ENCODE results near the gene SCP2.
"Not testable (repeated sequence)": the region's sequence is repeated elsewhere in the genome, so short reads cannot be mapped to it uniquely, and the experiment has no call there.

SCP2 gene

DNA sequence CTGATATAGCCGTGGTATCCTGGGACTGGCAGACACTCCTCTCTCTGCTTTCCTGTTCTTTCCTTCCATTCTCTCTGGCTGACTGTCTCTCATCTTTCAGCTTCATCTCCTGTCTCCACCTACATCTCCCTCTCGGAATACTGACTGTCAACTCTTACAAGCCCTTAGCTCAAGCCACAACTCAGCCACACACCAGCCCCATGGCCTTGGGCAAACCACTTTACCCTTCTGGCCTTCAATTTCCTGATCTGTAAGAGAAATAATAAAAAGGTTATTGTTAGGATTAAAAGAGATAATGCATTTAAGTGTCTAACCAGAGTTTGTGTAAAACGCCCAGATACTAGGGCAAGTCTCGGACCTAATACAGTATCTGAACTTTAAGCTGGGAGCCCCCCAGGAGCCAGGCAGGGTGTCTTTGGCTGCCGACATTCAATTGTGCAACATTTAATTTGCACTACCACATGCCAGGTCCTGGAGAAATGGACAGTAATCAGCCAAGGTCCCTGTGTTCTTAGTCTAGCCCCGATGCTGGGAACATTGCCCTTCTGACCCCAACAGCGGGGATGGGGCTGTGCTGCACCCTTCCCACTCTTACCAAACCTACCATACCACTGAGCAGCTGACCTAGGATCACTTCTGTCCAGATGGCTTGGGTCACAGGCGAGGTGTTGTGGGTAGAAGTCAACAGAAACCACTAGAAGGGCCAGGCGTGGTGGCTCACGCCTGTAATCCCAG is 10.7 kb upstream of the SCP2 start:
- no peak for DNase-seq (ENCODE audit: low spot score)

DNA sequence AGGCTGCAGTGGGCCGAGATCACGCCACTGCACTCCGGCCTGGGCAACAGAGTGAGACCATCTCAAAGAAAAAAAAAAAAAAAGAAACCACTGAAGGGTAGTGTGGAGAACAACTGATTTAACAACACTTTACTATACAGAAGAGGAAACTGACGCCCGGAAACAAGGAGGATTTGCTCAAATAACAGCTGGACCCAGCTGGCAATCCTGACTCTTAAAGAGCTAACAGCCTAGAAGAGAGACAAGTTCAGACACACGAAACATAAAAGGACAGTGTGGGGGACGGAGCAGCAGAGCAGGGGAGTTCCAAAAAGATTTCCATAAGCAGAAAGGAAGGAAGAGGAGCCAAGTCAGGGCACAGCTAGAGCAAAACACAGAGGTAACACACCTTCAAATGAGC is 9.9 kb upstream of the SCP2 start:
- DNase-seq (ENCODE audit: low spot score) = no peak

DNA sequence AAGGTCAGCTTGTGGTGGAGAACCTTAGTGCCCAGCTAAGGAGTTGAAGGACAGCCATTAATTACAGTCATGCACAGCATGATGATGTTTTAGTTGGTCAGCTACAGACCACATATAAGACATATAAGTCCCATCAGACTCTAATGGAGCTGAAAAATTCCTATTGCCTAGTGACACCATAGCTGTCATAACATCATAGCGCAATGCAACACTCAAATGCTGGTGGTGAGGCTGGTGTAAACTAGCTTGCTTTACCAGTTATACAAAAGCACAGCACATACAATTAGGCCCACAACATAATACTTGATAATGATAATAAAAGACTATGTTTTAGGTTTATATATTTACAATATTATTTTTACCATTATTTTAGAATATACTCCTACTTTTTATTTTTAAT is 9.5 kb upstream of the SCP2 start:
- no peak for DNase-seq (ENCODE audit: low spot score)

DNA sequence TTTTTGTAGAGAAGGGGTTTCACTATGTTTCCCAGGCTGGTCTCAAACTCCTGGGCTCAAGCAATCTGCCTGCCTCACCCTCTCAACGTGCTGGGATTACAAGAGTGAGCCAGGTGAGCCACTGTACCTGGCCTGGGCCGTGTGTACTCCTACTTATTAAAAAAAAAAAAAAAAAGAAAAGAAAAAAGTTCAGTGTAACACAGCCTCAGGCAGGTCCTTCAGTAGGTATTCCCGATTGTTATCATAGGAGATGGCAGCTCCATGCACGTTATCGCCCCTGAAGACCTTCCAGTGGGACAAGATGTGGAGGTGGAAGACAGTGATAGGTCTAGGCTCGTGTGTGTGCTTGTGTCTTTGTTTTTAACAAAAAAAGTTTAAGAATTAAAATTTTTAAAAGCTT is 8.9 kb upstream of the SCP2 start:
- DNase-seq (ENCODE audit: low spot score) = no peak

DNA sequence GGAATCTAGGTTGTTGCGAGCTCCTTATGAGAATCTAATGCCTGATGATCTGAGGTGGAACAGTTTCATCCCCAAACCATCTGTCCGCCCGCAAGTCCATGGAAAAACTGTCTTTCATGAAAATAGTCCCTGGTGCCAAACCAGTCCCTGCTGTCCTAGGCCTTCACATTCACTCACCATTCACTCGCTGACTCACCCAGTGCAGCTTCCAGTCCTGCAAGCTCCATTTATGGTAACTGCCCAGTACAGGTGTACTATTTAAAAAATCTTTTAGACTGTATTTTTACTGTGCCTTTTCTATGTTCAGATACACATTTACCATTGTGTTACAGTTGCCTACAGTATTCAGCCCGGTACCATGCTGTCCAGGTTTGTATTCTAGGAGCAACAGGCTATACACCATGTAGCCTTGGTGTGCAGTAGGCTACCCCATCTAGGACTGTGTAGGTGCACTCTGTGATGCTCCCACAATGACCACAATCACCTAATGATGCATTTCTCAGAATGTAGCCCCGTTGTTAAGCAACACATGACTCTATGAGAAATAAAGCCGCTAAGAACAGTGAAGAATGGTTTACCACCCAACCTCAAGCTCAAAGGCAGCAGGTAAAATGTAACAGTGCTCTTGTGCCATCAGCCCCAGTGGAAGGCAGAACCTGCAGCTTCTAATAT is 7.9 kb upstream of the SCP2 start:
- DNase-seq (ENCODE audit: low spot score) = peak; percentile 13

- no peak for DNase-seq (ENCODE audit: low spot score)
Measured at GRCh38 chr1:52919723-52920483, 7.2 kb upstream of the SCP2 start.

DNA sequence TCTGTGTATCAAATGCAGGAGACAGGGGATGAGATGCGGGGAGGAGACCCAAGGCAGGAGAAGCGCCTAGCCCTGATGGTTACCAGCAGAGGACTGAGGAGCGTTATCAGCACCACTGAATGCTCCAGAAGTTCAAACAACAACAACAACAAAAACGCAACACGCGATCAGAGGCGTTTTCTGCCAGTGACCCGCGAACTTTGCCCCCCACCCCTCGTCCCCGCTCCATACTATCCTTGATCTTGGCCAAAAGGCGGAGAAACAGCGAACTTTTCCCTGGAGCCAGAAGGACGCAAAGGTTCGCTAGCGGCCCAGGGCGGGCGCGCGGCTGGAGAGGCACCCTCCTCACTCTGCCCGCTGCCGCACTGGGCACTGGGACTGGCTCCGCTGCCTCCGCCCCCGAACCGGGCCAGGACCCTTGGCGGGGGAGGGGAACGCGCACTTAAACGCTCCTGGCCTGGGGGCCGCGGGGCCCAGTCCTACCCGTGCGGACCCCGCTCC is 6.2 kb upstream of the SCP2 start:
- no peak for DNase-seq (ENCODE audit: low spot score)

- DNase-seq (ENCODE audit: low spot score) = no peak
Measured at GRCh38 chr1:52925571-52926005, 1.5 kb upstream of the SCP2 start.

DNA sequence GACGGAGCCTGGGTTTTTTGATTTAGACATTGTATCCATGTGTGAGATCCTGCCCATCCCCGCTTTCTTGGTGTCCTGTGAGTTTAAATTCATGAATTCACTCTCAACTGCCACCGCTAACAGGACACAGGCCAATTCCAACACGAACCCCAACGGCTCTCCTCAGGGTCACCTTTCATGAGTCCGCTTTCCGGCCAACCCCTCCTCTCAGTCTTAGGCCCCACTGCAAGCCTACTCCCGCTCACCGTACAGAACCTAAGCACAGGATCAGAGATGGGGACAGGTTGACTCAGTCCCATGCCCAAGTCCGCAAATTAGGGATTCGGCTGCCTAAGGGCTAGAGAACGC is 238 bp upstream of the SCP2 start:
- DNase-seq (ENCODE audit: low spot score) = no peak

GRCh38 chr1:52928015-52928404 is 934 bp downstream of the SCP2 start:
- no peak for DNase-seq (ENCODE audit: low spot score)

GRCh38 chr1:52929019-52929418 is 1.9 kb downstream of the SCP2 start:
- DNase-seq (ENCODE audit: low spot score) = no peak

GRCh38 chr1:52937433-52938182 is 10.5 kb downstream of the SCP2 start:
- DNase-seq (ENCODE audit: low spot score) = no peak

- DNase-seq (ENCODE audit: low spot score) = no peak
Measured at GRCh38 chr1:52938183-52938451, 11.0 kb downstream of the SCP2 start.

DNA sequence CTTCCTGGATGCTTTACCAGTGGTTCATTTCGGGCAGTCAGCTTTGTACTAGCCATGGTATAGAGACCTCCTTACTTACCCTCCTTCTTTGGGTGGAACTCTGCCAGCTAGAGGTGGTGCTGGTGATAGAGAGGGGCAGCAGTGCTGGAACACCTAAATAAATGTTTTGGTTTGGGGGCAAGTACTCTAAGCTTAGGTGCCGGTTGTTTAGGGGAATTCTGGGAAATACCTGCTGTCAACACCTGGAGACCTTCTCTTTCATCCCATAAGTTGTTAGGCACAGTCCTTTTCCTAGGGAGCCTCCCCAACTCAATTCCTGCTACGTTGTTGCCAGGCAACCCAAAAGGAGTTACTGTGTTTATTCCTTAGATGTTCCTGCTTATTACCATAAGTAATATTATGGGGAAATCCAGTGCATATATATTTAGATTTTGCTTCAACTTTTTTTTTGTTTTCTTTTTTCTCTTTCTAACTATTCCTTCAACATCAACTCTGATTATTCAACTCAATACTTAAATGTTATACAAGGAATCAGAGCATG is 16.9 kb downstream of the SCP2 start:
- DNase-seq (ENCODE audit: low spot score) = no peak

- DNase-seq (ENCODE audit: low spot score) = no peak
Measured at GRCh38 chr1:52944566-52944965, 17.5 kb downstream of the SCP2 start.

GRCh38 chr1:52947490-52947889 is 20.4 kb downstream of the SCP2 start:
- DNase-seq (ENCODE audit: low spot score) = no peak

GRCh38 chr1:52949602-52950001 is 22.5 kb downstream of the SCP2 start:
- not testable (repeated sequence) for DNase-seq (ENCODE audit: low spot score)

DNA sequence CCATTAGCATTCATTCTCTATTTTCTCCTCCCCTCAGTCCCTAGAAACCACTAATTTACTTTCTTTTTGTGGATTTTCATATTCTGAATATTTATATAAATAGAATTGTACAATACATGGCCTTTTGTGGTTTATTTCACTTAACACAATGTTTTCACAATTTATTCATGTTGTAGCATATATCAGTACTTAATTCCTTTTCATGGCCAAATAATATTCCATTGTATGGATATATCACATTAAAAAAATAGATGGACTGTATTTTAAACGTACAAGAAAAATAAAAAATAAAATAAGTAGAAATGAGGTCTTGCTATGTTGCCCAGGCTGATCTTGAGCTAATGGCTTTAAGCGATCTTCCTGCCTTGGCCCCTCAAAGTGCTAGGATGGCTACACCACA is 25.0 kb downstream of the SCP2 start:
- no peak for DNase-seq (ENCODE audit: low spot score)

DNA sequence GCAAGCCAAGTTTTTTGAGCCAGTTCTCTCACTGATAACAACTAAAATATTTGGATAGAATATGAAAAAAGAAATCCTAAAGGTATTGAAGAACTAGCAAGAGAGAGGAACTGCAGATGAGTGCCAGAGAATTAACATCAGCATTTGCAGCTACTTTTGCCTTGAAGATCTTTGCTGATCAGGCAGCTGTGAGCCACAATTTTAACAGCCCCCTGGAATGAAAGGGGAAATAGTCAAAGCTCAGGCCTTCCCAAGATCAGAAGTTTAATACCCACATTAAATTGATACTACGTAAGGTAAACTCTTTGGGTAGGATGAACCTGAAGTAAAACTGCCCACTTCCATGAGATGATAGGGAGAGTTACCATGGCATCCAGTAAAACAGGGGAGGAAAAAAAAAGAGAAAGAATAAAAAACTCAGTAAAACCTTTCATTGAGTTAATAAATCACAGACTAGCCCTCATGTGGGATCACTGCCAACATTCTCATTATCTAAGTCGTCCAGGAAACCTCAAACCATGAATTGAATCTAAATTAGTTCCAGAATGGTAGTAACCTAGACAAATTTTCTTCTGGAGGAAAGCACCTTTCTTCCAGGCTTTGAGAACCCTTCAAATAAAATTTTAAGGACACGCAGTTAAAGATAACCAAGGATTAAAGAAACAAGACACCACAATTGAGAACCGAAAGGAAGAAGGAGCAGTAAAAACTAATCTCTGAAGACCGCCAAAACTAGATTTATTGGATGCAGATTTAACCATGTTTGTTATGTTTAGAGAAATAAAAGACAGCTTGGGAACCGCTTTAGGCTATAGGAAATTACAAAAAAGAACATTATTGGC is 28.3 kb downstream of the SCP2 start:
- DNase-seq (ENCODE audit: low spot score) = no peak

DNA sequence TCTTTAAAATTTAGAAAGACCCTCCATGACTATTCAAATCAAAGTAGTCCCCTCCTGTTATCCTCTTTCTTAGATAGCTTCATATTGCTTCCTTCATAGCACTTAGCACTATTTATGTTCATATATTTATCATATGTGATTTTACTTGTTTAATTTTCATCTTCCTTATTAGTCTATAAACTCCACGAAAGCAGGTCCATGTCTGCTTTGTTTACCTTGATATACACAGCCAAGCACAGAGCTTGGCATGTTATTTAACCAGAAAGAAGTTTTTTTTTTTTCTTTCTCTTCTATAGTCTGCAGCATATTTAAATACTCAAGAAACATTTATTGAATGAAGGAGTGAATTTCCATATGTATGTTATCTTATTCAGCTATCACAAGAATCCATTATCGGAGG is 36.0 kb downstream of the SCP2 start:
- DNase-seq (ENCODE audit: low spot score) = no peak

- no peak for DNase-seq (ENCODE audit: low spot score)
Measured at GRCh38 chr1:52967666-52968065, 40.6 kb downstream of the SCP2 start.

Data from CD4-positive, alpha-beta T cell treated with Interleukin-15 for 4 hours (primary cell).